ENCODE data around the gene GUCY1A2. TPM values are rescaled to one million over a fixed set of nuclear protein-coding genes. Genes with fewer than 3 reads are reported as not detected.

Gene GUCY1A2
- total and polyA plus RNA-seq, 2 donors from 2014 or later, result 0.75 to 16.1 TPM

- Histone ChIP-seq H3K4me3 (ENCODE audit: low read length in 3 of 3) (no peak overlapping the region), H3K27ac (ENCODE audit: low read depth in 2 of 2, low read length in 2 of 2) (no peak overlapping the region), H3K27me3 (ENCODE audit: control insufficient read depth, insufficient read depth, low read length) (no peaks in the 10 kb centered on the region), H3K9me3 (ENCODE audit: control insufficient read depth in 2 of 3, insufficient read depth in 1 of 3, low read length in 3 of 3) (no peaks in the 10 kb centered on the region), H3K36me3 (ENCODE audit: control insufficient read depth in 2 of 3, insufficient read depth in 3 of 3, low read length in 3 of 3) (no peaks in the 10 kb centered on the region), H3K4me1 (ENCODE audit: control insufficient read depth in 2 of 3, insufficient read depth in 2 of 3, low read depth in 1 of 3, low read length in 3 of 3) (no peaks in the 10 kb centered on the region), H3K9ac (ENCODE audit: low read length in 3 of 3) (no peak overlapping the region)
- intact Hi-C loops (cut with DNase I), result no loop called here
- FAIRE-seq (no peak), DNase-seq (no peak)
- TF ChIP-seq, protein P1, sequence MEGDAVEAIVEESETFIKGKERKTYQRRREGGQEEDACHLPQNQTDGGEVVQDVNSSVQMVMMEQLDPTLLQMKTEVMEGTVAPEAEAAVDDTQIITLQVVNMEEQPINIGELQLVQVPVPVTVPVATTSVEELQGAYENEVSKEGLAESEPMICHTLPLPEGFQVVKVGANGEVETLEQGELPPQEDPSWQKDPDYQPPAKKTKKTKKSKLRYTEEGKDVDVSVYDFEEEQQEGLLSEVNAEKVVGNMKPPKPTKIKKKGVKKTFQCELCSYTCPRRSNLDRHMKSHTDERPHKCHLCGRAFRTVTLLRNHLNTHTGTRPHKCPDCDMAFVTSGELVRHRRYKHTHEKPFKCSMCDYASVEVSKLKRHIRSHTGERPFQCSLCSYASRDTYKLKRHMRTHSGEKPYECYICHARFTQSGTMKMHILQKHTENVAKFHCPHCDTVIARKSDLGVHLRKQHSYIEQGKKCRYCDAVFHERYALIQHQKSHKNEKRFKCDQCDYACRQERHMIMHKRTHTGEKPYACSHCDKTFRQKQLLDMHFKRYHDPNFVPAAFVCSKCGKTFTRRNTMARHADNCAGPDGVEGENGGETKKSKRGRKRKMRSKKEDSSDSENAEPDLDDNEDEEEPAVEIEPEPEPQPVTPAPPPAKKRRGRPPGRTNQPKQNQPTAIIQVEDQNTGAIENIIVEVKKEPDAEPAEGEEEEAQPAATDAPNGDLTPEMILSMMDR (IDR thresholded peaks at IDR 0.05; ENCODE audit: borderline replicate concordance, extremely low read depth, insufficient read depth), result no peak
Observed at GRCh38 chr11:106708348-106708747, 309.9 kb downstream of the GUCY1A2 start.

- TF ChIP-seq, protein P1 (IDR thresholded peaks at IDR 0.05; ENCODE audit: borderline replicate concordance, extremely low read depth, insufficient read depth), result no peak
- no peak for FAIRE-seq
- intact Hi-C loops (cut with DNase I), result no loop called here
Observed at GRCh38 chr11:106706355-106706754, 311.9 kb downstream of the GUCY1A2 start.

DNA sequence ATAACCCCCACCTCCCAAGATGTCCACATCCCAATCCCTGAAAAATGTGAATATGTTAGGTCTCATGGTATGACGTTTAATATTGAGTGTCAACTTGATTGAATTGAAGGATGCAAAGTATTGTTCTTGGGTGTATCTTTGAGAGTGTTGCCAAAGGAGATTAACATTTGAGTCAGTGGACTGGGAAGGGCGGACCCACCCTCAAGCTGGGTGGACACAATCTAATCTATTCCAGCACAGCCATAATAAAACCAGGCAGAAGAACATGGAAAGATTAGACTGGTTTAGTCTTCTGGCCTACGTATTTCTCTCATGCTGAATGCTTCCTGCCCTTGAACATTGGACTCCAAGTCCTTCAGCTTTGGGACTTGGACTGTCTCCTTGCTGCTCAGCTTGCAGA, 315.5 kb downstream of the GUCY1A2 start:
- Histone ChIP-seq H3K9ac (ENCODE audit: low read length in 3 of 3) (no peak overlapping the region), H3K4me1 (ENCODE audit: control insufficient read depth in 2 of 3, insufficient read depth in 2 of 3, low read depth in 1 of 3, low read length in 3 of 3) (no peaks in the 10 kb centered on the region), H3K27me3 (ENCODE audit: control insufficient read depth, insufficient read depth, low read length) (no peaks in the 10 kb centered on the region), H3K9me3 (ENCODE audit: control insufficient read depth in 2 of 3, insufficient read depth in 1 of 3, low read length in 3 of 3) (no peaks in the 10 kb centered on the region), H3K36me3 (ENCODE audit: control insufficient read depth in 2 of 3, insufficient read depth in 3 of 3, low read length in 3 of 3) (no peaks in the 10 kb centered on the region), H3K4me3 (ENCODE audit: low read length in 3 of 3) (no peak overlapping the region), H3K27ac (ENCODE audit: low read depth in 2 of 2, low read length in 2 of 2) (no peak overlapping the region)
- no peak for DNase-seq
- no peak for FAIRE-seq
- intact Hi-C loops (cut with DNase I), result no loop called here
- TF ChIP-seq, protein P1 (IDR thresholded peaks at IDR 0.05; ENCODE audit: borderline replicate concordance, extremely low read depth, insufficient read depth), result no peak

More at GRCh38 chr11:106706355-106706754, 311.9 kb downstream of the GUCY1A2 start:
- Histone ChIP-seq H3K27ac (ENCODE audit: low read depth in 2 of 2, low read length in 2 of 2) (no peak overlapping the region), H3K9me3 (ENCODE audit: control insufficient read depth in 2 of 3, insufficient read depth in 1 of 3, low read length in 3 of 3) (no peaks in the 10 kb centered on the region), H3K4me3 (ENCODE audit: low read length in 3 of 3) (no peak overlapping the region), H3K36me3 (ENCODE audit: control insufficient read depth in 2 of 3, insufficient read depth in 3 of 3, low read length in 3 of 3) (no peaks in the 10 kb centered on the region), H3K4me1 (ENCODE audit: control insufficient read depth in 2 of 3, insufficient read depth in 2 of 3, low read depth in 1 of 3, low read length in 3 of 3) (no peaks in the 10 kb centered on the region), H3K27me3 (ENCODE audit: control insufficient read depth, insufficient read depth, low read length) (no peaks in the 10 kb centered on the region), H3K9ac (ENCODE audit: low read length in 3 of 3) (no peak overlapping the region)
- no peak for DNase-seq

GRCh38 chr11:106697058-106697457, 321.2 kb downstream of the GUCY1A2 start:
- Histone ChIP-seq H3K27me3 (ENCODE audit: control insufficient read depth, insufficient read depth, low read length) (no peaks in the 10 kb centered on the region), H3K9ac (ENCODE audit: low read length in 3 of 3) (no peak overlapping the region), H3K36me3 (ENCODE audit: control insufficient read depth in 2 of 3, insufficient read depth in 3 of 3, low read length in 3 of 3) (no peaks in the 10 kb centered on the region), H3K9me3 (ENCODE audit: control insufficient read depth in 2 of 3, insufficient read depth in 1 of 3, low read length in 3 of 3) (no peaks in the 10 kb centered on the region), H3K4me1 (ENCODE audit: control insufficient read depth in 2 of 3, insufficient read depth in 2 of 3, low read depth in 1 of 3, low read length in 3 of 3) (no peaks in the 10 kb centered on the region), H3K4me3 (ENCODE audit: low read length in 3 of 3) (no peak overlapping the region), H3K27ac (ENCODE audit: low read depth in 2 of 2, low read length in 2 of 2) (no peak overlapping the region)
- TF ChIP-seq, protein P1 (IDR thresholded peaks at IDR 0.05; ENCODE audit: borderline replicate concordance, extremely low read depth, insufficient read depth), result no peak
- no peak for DNase-seq
- no peak for FAIRE-seq
- intact Hi-C loops (cut with DNase I), result no loop called here
